Ovary (tissue), 3 donors: Measurements from ENCODE around the gene VDR.

Source experiments
- CTCF ChIP-seq, 3 donors: fragments of 450-650 bp in 2 of 3; fragments of 200-600 bp in 1 of 3; IDR thresholded peaks; one replicate each; pipeline versions ENCODE4 v1.5.1 to v1.8.0; 2016 to 2022; ENCODE audit warnings: antibody characterized with exemption in 3 of 3, mild to moderate bottlenecking in 1 of 3
- EP300 ChIP-seq: sonication (generic); formaldehyde crosslinking; IDR thresholded peaks from one replicate; pipeline ENCODE4 v1.6.1; 2017; ENCODE audit warnings: antibody characterized with exemption
- POLR2A ChIP-seq: fragments of 450-650 bp; IDR thresholded peaks from one replicate; pipeline ENCODE4 v1.6.1; 2017; ENCODE audit warnings: antibody characterized with exemption, mild to moderate bottlenecking, moderate library complexity
- donor health status: DM: no; HTN: no; CAD: no.

- TF ChIP-seq CTCF (IDR thresholded peaks at IDR 0.05) (peak; percentile 47 to 56 (median 51)), EP300 (no peak), POLR2A (no peak)
Measured at GRCh38 chr12:47949441-47950341, 44.9 kb upstream of the VDR start.
